PFSK-1 (cell line): ENCODE data around the gene TMEM50A.

Experiments
- FOXP2 ChIP-seq: optimal IDR thresholded peaks from 2 replicates; pipeline ENCODE3; 2011; ENCODE audit warnings: borderline replicate concordance, control low read depth, inconsistent platforms; ENCODE audit not compliant: insufficient read depth; ENCODE audit errors: extremely low read length, extremely low read depth
- POLR2AphosphoS5 ChIP-seq: IDR thresholded peaks from 2 replicates; pipeline ENCODE4 v1.6.1; 2012; ENCODE audit warnings: low read depth, mild to moderate bottlenecking, control low read depth, low read length, moderate library complexity
- SIN3A ChIP-seq: IDR thresholded peaks from 2 replicates; pipeline ENCODE4 v1.6.1; 2012; ENCODE audit warnings: mild to moderate bottlenecking, low read length, moderate library complexity, borderline replicate concordance; ENCODE audit not compliant: insufficient read depth
- TAF1 ChIP-seq: IDR thresholded peaks from 2 replicates; pipeline ENCODE4 v1.6.1; 2012; ENCODE audit warnings: low read length, control low read depth, borderline replicate concordance; ENCODE audit not compliant: insufficient read depth
- TF ChIP-seq, protein P1 (sequence below), 2 experiments: IDR thresholded peaks; 2 replicates each; pipeline versions ENCODE4 v1.6.1 to v1.8.0; 2011 to 2012; ENCODE audit warnings: low read depth in 2 of 2, low read length in 2 of 2, control low read depth in 1 of 2, inconsistent platforms in 1 of 2, mild to moderate bottlenecking in 1 of 2, moderate library complexity in 1 of 2; ENCODE audit not compliant: insufficient read depth in 1 of 2

Gene TMEM50A

DNA sequence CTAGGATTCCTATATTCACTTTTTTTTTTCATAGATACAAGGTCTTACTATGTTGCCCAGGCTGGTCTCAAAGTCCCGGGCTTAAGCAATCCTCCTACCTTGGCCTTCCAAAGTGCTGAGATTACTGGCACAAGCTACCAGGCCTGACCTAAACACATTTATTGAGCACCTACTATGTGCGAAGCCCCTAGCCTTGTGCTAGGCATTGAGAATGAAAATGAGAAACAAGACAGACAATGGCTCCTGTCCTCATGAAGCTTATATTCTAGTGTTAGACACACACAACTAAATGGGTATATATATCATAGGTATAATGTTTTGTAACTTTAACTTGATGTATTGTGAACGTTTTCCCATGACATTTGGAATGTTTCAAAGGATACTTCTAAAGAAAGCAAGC is 11.5 kb downstream of the TMEM50A start:
- no peak for TF ChIP-seq POLR2AphosphoS5
- TF ChIP-seq FOXP2 = no peak
- no peak for TF ChIP-seq TAF1
- TF ChIP-seq, protein P1, sequence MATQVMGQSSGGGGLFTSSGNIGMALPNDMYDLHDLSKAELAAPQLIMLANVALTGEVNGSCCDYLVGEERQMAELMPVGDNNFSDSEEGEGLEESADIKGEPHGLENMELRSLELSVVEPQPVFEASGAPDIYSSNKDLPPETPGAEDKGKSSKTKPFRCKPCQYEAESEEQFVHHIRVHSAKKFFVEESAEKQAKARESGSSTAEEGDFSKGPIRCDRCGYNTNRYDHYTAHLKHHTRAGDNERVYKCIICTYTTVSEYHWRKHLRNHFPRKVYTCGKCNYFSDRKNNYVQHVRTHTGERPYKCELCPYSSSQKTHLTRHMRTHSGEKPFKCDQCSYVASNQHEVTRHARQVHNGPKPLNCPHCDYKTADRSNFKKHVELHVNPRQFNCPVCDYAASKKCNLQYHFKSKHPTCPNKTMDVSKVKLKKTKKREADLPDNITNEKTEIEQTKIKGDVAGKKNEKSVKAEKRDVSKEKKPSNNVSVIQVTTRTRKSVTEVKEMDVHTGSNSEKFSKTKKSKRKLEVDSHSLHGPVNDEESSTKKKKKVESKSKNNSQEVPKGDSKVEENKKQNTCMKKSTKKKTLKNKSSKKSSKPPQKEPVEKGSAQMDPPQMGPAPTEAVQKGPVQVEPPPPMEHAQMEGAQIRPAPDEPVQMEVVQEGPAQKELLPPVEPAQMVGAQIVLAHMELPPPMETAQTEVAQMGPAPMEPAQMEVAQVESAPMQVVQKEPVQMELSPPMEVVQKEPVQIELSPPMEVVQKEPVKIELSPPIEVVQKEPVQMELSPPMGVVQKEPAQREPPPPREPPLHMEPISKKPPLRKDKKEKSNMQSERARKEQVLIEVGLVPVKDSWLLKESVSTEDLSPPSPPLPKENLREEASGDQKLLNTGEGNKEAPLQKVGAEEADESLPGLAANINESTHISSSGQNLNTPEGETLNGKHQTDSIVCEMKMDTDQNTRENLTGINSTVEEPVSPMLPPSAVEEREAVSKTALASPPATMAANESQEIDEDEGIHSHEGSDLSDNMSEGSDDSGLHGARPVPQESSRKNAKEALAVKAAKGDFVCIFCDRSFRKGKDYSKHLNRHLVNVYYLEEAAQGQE (IDR thresholded peaks at IDR 0.05; ENCODE audit: insufficient read depth in 1 of 2, low read depth in 2 of 2, low read length in 2 of 2) = no peak
- no peak for TF ChIP-seq SIN3A

DNA sequence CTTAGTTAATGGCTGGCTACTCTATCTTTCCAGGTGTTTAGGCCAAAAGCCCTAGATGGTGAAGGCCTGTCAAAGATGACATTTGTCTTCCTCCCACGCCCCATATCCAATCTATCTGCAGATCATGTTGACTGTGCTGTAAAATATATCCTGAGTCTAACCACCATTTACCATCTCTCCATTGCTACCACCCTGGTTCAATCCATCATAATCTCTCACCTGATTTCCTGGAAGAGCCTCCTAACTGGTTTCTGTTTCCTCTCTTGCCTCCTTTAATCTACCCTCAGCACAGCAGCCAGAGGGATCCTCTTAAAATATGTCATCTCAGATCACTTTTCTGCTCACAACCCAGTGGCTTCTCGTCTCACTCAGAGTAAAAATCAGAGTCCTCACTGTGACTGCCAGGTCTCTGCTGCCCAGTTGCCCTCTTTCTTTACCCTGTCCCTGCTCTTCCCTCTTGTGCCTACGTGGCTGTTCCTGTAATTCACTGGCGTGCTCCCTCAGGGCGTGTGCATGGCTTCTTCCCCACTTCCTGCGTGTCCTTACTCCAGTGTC is 17.8 kb downstream of the TMEM50A start:
- no peak for TF ChIP-seq SIN3A
- TF ChIP-seq TAF1 = no peak
- TF ChIP-seq FOXP2 = no peak
- TF ChIP-seq, protein P1 (IDR thresholded peaks at IDR 0.05; ENCODE audit: insufficient read depth in 1 of 2, low read depth in 2 of 2, low read length in 2 of 2) = no peak
- no peak for TF ChIP-seq POLR2AphosphoS5

DNA sequence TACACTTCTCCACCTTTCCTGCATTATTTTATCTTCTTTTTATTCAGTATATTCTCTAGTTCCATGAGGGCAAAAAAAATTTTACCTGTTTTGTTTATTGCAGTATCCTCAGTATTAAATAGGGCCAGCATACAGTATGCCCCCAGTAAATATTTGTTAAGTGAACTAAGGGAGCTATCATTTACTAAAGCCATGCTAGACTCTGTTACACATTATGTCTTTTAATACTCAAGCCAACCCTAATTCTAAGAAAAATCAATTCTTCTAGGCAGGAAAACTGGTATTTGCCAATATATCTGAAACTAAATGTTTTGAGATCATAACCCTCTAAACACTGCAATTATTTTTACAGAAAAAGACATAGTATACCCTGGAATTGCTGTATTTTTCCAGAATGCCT is 18.3 kb downstream of the TMEM50A start:
- TF ChIP-seq POLR2AphosphoS5 (no peak), FOXP2 (no peak), TAF1 (no peak), SIN3A (no peak)
- TF ChIP-seq, protein P1 (IDR thresholded peaks at IDR 0.05; ENCODE audit: insufficient read depth in 1 of 2, low read depth in 2 of 2, low read length in 2 of 2) = no peak

DNA sequence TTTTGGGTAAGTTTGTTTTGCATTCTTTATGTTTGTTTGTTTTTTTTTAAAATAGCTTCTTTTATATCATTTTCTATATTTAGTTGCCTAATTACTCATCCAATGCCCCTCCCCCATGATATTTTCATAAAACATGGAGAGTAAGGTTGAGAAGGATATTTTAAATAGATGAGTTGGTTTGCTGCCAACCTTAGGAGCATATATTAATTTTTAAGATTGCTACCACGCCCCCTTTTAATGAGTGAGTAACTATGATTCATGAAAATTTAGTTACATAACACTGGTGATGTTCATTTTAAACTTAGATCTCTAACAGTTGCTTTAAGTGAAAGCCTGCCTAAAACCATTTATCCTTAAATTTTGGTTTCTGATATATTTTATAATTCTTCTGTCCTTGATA is 18.7 kb downstream of the TMEM50A start:
- TF ChIP-seq POLR2AphosphoS5 (no peak), TAF1 (no peak), SIN3A (no peak)
- TF ChIP-seq, protein P1 (IDR thresholded peaks at IDR 0.05; ENCODE audit: insufficient read depth in 1 of 2, low read depth in 2 of 2, low read length in 2 of 2) = no peak
